Uterus (tissue), 4 donors: Measurements from ENCODE around the gene CALM1. TPM values are rescaled to one million over a fixed set of nuclear protein-coding genes. Genes with fewer than 3 reads are reported as not detected.

Experiments
- DNase-seq, 2 donors: peaks; one replicate each; pipeline ENCODE4 v3.0.0-alpha.2; 2019 to 2020
- H3K27ac ChIP-seq, 2 donors: fragments of 200-600 bp; sonication (generic); 1 replicate in 1 of 2; 2 replicates in 1 of 2; pipeline ENCODE4 v1.5.1; 2016 to 2018
- H3K27me3 ChIP-seq, 2 donors: fragments of 200-600 bp; sonication (generic); one replicate each; pipeline ENCODE4 v1.5.1; 2018 to 2019; ENCODE audit warnings: control low read depth in 1 of 2
- H3K36me3 ChIP-seq, 2 donors: fragments of 200-600 bp; sonication (generic); one replicate each; pipeline ENCODE4 v1.5.1; 2019; ENCODE audit warnings: control low read depth in 1 of 2
- H3K4me1 ChIP-seq, 2 donors: fragments of 200-600 bp; sonication (generic); one replicate each; pipeline ENCODE4 v1.5.1; 2018 to 2019; ENCODE audit warnings: control low read depth in 1 of 2
- H3K4me3 ChIP-seq, 2 donors: fragments of 200-600 bp; sonication (generic); 1 replicate in 1 of 2; 2 replicates in 1 of 2; pipeline ENCODE4 v1.5.1; 2018 to 2019; ENCODE audit warnings: mild to moderate bottlenecking in 1 of 2
- H3K9me3 ChIP-seq, 2 donors: fragments of 200-600 bp; sonication (generic); one replicate each; pipeline ENCODE4 v1.5.1; 2019; ENCODE audit warnings: control low read depth in 1 of 2
- CTCF ChIP-seq, 4 experiments: fragments of 200-600 bp in 2 of 4; fragments of 450-650 bp in 2 of 4; sonication (generic) in 2 of 4; IDR thresholded peaks; one replicate each; pipeline ENCODE4 v1.5.1; 2016 to 2019; ENCODE audit warnings: antibody characterized with exemption in 4 of 4, mild to moderate bottlenecking in 2 of 4, moderate library complexity in 1 of 4
- POLR2A ChIP-seq, 2 donors: fragments of 450-650 bp; IDR thresholded peaks; one replicate each; pipeline ENCODE4 v1.6.1; 2016; ENCODE audit warnings: antibody characterized with exemption in 2 of 2, mild to moderate bottlenecking in 1 of 2, moderate library complexity in 1 of 2
- intact Hi-C: fragments of 100-400 bp; cut with DNase I; formaldehyde crosslinking; loops from one replicate; pipeline ENCODE4 v1.15.1; 2023; ENCODE audit warnings: low total_unique reads
- total RNA-seq, 4 donors: library from RNA; depleted of rRNA in 3 of 4; stranded (reverse); fragments of >200 nt in 3 of 4; gene quantifications; one replicate each; pipeline versions ENCODE4 v1.1.0 to v1.2.4, GENCODE V29; 2014 to 2023
- donor health status: DM: yes; HTN: yes; CAD: no.

The CALM1 gene
- total RNA-seq, 4 donors from 2014 or later = 155 to 248 (median 201) TPM

GRCh38 chr14:90408713-90409112 is 11.9 kb downstream of the CALM1 start:
- TF ChIP-seq CTCF (IDR thresholded peaks at IDR 0.05) = no peak
- TF ChIP-seq POLR2A (IDR thresholded peaks at IDR 0.05) = no peak
- H3K27me3 ChIP-seq = no peaks in the 10 kb centered on the region
- H3K36me3 ChIP-seq = no peaks in the 10 kb centered on the region
- H3K4me3 ChIP-seq = no peak overlapping the region
- no peak for DNase-seq
- H3K9me3 ChIP-seq = no peaks in the 10 kb centered on the region
- H3K4me1 ChIP-seq = peaks cover 0 to 4% of the 10 kb centered on the region in 2 donors
- peak overlapping the region; percentile 78 to 79 for H3K27ac ChIP-seq
- intact Hi-C loops = loop anchor here (5.0 to 10.0 kb wide), 2 partner anchors 126 to 286 kb away; no protein-coding TSS in a partner anchor

GRCh38 chr14:90409209-90409730 is 12.4 kb downstream of the CALM1 start:
- TF ChIP-seq CTCF (IDR thresholded peaks at IDR 0.05) (no peak), POLR2A (IDR thresholded peaks at IDR 0.05) (no peak)
- intact Hi-C loops = loop anchor here (5.0 to 10.0 kb wide), 2 partner anchors 127 to 286 kb away; no protein-coding TSS in a partner anchor
- H3K9me3 ChIP-seq = no peaks in the 10 kb centered on the region
- no peaks in the 10 kb centered on the region for H3K27me3 ChIP-seq
- H3K27ac ChIP-seq = peak overlapping the region; percentile 78 to 79
- peak; percentile 78 to 92 for DNase-seq
- H3K4me1 ChIP-seq = peaks cover 0 to 4% of the 10 kb centered on the region in 2 donors
- no peaks in the 10 kb centered on the region for H3K36me3 ChIP-seq
- H3K4me3 ChIP-seq = no peak overlapping the region

- Histone ChIP-seq H3K4me3 (no peak overlapping the region), H3K4me1 (no peaks in the 10 kb centered on the region), H3K27ac (no peak overlapping the region), H3K9me3 (no peaks in the 10 kb centered on the region), H3K27me3 (no peaks in the 10 kb centered on the region), H3K36me3 (no peaks in the 10 kb centered on the region)
- no peak for TF ChIP-seq POLR2A (IDR thresholded peaks at IDR 0.05)
- no peak for TF ChIP-seq CTCF (IDR thresholded peaks at IDR 0.05)
- DNase-seq = no peak
- intact Hi-C loops = no loop called here
Observed at GRCh38 chr14:90412058-90412457, 15.2 kb downstream of the CALM1 start.

GRCh38 chr14:90416720-90417119 is 19.9 kb downstream of the CALM1 start:
- Histone ChIP-seq H3K27ac (no peak overlapping the region), H3K9me3 (no peaks in the 10 kb centered on the region), H3K27me3 (no peaks in the 10 kb centered on the region), H3K36me3 (no peaks in the 10 kb centered on the region), H3K4me3 (no peak overlapping the region), H3K4me1 (peaks cover 0 to 6% of the 10 kb centered on the region in 2 donors)
- DNase-seq = no peak
- TF ChIP-seq POLR2A (IDR thresholded peaks at IDR 0.05) (no peak), CTCF (IDR thresholded peaks at IDR 0.05) (no peak)
- intact Hi-C loops = no loop called here

- peaks cover 0 to 6% of the 10 kb centered on the region in 2 donors for H3K4me1 ChIP-seq
- no peaks in the 10 kb centered on the region for H3K9me3 ChIP-seq
- DNase-seq = no peak
- no peak overlapping the region for H3K27ac ChIP-seq
- TF ChIP-seq CTCF (IDR thresholded peaks at IDR 0.05) (no peak), POLR2A (IDR thresholded peaks at IDR 0.05) (no peak)
- H3K27me3 ChIP-seq = no peaks in the 10 kb centered on the region
- no peak overlapping the region for H3K4me3 ChIP-seq
- H3K36me3 ChIP-seq = no peaks in the 10 kb centered on the region
- intact Hi-C loops = no loop called here
Observed at GRCh38 chr14:90418053-90418452, 21.2 kb downstream of the CALM1 start.
